ENCODE data around the gene LIN7C. TPM values are rescaled to one million over a fixed set of nuclear protein-coding genes. Genes with fewer than 3 reads are reported as not detected.

LIN7C gene, protein sequence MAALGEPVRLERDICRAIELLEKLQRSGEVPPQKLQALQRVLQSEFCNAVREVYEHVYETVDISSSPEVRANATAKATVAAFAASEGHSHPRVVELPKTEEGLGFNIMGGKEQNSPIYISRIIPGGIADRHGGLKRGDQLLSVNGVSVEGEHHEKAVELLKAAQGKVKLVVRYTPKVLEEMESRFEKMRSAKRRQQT
- 3.3 and 11.8 TPM in 2 replicates for total RNA-seq (2011; cell fraction: chromatin; rRNA removed; ENCODE audit: low replicate concordance)
- total RNA-seq (2011; cell fraction: nucleolus; rRNA removed), result 2.7 and 3.2 TPM in 2 replicates
- 9.5 and 22.1 TPM in 2 replicates for total RNA-seq (2011; cell fraction: nucleoplasm; rRNA removed)
- 21.5 and 23.5 TPM in 2 replicates for total RNA-seq (2014; rRNA removed)
- 52.7 and 55.9 TPM in 2 replicates for total RNA-seq (2014; rRNA removed; fragmentation: Illumina TruSeq; extraction: Trizol)
- total RNA-seq (2015; rRNA removed; fragmentation: Illumina TruSeq; extraction: Trizol), result 37.4 and 41.4 TPM in 2 replicates
- total RNA-seq (2021), result 32.7 and 34.1 TPM in 2 replicates
- polyA plus RNA-seq (2011; rRNA removed), result 15.7 and 21.5 TPM in 2 replicates
- polyA plus RNA-seq (2011; cell fraction: cytosol; rRNA removed), result 7.6 and 15.1 TPM in 2 replicates
- 4.2 and 4.3 TPM in 2 replicates for polyA plus RNA-seq (2011; cell fraction: nucleus; rRNA removed)
- 5.3 and 6.8 TPM in 2 replicates for polyA plus RNA-seq (2012)
- polyA plus RNA-seq (2014; fragmentation: Illumina TruSeq; extraction: Trizol), result 8.8 and 10.8 TPM in 2 replicates
- 10 to 100 TPM; 20.0 to 48.1 TPM for polyA plus RNA-seq (2014; fragmentation: Nextera tagmentation; extraction: Ambion mirVana)
- 19.2 and 22.6 TPM in 2 replicates for polyA plus RNA-seq (2014; rRNA removed)
- 29.7 and 31.2 TPM in 2 replicates for polyA minus RNA-seq (2011; rRNA and poly(A)+ RNA removed)
- polyA minus RNA-seq (2011; cell fraction: cytosol; rRNA and poly(A)+ RNA removed), result 11.4 and 18.3 TPM in 2 replicates
- 6.9 and 9.6 TPM in 2 replicates for polyA minus RNA-seq (2011; cell fraction: nucleus; rRNA and poly(A)+ RNA removed)
- Bru-seq, nascent RNA, result percentile 94 among the genes with signal in this experiment
- percentile 95 among the genes with signal in this experiment for BruChase-seq, experiment 1, labeled RNA remaining after a 2-hour chase
- BruChase-seq, experiment 2, labeled RNA remaining after a 6-hour chase, result percentile 97 among the genes with signal in this experiment
- long read RNA-seq, experiment 1, full-length matches to known transcripts, result 270 of 316 reads
- long read RNA-seq, experiment 1, partial matches to known transcripts, result 23 of 316 reads
- long read RNA-seq, experiment 1, other reads (novel, unspliced or antisense), result 23 of 316 reads
- long read RNA-seq, experiment 2, full-length matches to known transcripts, result 1 of 13 reads
- long read RNA-seq, experiment 2, partial matches to known transcripts, result 0 of 13 reads
- long read RNA-seq, experiment 2, other reads (novel, unspliced or antisense), result 12 of 13 reads
- long read RNA-seq, experiment 3, full-length matches to known transcripts, result 10 of 14 reads
- long read RNA-seq, experiment 3, partial matches to known transcripts, result 0 of 14 reads
- long read RNA-seq, experiment 3, other reads (novel, unspliced or antisense), result 4 of 14 reads

DNA sequence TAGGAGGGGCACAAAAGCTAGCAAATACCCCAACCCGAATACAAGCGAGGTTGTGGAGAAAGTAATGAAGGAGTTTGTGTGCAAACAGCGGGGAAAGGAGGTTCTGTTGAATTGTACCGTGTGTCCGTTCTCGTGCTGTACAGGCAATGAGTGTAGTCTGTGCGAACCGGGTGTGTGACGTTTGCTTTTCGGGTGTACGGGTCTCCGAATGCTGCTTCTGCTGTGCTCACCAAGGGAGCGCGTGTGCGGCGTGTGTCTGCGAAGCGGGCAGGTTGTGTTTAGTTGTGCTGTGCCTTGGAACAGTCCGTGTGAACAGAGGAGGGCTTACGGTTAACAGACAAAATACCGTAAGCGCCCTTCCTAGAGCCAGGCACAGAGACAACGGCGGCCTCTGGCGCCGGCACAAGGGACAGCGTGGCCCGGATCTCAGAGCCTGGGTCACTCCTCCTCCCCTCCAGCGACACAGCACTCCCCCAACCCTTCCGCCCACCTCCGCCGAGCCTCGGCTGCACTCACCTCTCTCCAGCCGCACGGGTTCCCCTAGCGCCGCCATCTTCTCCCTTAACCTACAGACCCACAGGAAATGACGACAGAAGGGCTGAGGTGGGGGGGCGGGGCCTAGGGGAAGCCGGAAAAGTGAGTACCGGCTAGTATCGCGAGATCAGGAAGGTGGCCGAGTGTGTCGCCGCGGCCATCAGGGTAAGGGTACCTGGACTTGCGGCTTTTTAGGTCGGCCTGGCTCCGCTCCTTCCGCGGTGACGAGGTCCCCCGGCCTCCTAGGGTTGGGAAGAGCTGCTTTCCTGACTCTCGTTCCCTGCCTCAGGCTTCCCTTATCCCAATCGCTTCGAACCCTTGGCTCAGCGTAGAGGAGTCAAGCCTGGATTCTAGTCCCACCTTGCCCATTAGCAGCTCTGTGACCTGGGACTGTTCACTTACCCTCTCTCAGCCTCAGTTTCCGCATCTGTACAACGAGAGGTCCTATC is at the start of gene LIN7C:
LIN7C (minus strand) TSS at position 570 of the 983 bp plus-strand sequence; CDS start at position 553, 17 bp downstream.
- POLR2A ChIA-PET, result interaction anchor here (0.6 to 1.3 kb wide), 3 partner anchors 12 to 122 kb away, joined by 3 read pairs; no protein-coding TSS in a partner anchor
- TF ChIP-seq, protein P1, sequence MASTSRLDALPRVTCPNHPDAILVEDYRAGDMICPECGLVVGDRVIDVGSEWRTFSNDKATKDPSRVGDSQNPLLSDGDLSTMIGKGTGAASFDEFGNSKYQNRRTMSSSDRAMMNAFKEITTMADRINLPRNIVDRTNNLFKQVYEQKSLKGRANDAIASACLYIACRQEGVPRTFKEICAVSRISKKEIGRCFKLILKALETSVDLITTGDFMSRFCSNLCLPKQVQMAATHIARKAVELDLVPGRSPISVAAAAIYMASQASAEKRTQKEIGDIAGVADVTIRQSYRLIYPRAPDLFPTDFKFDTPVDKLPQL (IDR thresholded peaks at IDR 0.05; ENCODE audit: extremely low read depth, insufficient read length), result no peak
- peak; percentile 81 for TF ChIP-seq ESRRA (IDR thresholded peaks at IDR 0.05; ENCODE audit: borderline replicate concordance, low read depth)
- TF ChIP-seq TBL1XR1 (IDR thresholded peaks at IDR 0.05; ENCODE audit: low read length in 2 of 2), result peak in 1 of 2 experiments; percentile 15; a peak in 1 of 4 replicates
- 0 out of 2 replicates have a peak, but pooled peaks have one; percentile 20 for TF ChIP-seq SMAD4 (CRISPR knock-in tag; conservative IDR thresholded peaks at IDR 0.05)
- TF ChIP-seq TAF7 (tag; IDR thresholded peaks at IDR 0.05), result peak; percentile 51
- TF ChIP-seq, protein P2, sequence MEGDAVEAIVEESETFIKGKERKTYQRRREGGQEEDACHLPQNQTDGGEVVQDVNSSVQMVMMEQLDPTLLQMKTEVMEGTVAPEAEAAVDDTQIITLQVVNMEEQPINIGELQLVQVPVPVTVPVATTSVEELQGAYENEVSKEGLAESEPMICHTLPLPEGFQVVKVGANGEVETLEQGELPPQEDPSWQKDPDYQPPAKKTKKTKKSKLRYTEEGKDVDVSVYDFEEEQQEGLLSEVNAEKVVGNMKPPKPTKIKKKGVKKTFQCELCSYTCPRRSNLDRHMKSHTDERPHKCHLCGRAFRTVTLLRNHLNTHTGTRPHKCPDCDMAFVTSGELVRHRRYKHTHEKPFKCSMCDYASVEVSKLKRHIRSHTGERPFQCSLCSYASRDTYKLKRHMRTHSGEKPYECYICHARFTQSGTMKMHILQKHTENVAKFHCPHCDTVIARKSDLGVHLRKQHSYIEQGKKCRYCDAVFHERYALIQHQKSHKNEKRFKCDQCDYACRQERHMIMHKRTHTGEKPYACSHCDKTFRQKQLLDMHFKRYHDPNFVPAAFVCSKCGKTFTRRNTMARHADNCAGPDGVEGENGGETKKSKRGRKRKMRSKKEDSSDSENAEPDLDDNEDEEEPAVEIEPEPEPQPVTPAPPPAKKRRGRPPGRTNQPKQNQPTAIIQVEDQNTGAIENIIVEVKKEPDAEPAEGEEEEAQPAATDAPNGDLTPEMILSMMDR (IDR thresholded peaks at IDR 0.05 in 2 of 3, conservative IDR thresholded peaks at IDR 0.05 in 1 of 3; ENCODE audit: insufficient read depth in 2 of 3, low read depth in 1 of 3, low read length in 3 of 3), result peak; percentile 5 to 27 (median 13); a peak in 1 of 6 replicates
- TF ChIP-seq NBN (IDR thresholded peaks at IDR 0.05; ENCODE audit: low read depth), result 0 out of 2 replicates have a peak, but pooled peaks have one; percentile 34
- no peak for TF ChIP-seq CCAR2 (IDR thresholded peaks at IDR 0.05; ENCODE audit: low read depth, low read length)
- peak; percentile 93 for TF ChIP-seq KDM5B (IDR thresholded peaks at IDR 0.05; ENCODE audit: insufficient replicate concordance, low read depth, low read length)
- peak; percentile 93 for TF ChIP-seq TBP (optimal IDR thresholded peaks at IDR 0.05; ENCODE audit: low read depth, low read length)
- peak; percentile 72 for TF ChIP-seq L3MBTL2 (IDR thresholded peaks at IDR 0.05)

More for the DNA sequence above, at the start of gene LIN7C:
- Histone ChIP-seq H3K9ac (ENCODE audit: insufficient read depth in 1 of 2, low read depth in 2 of 2, low read length in 2 of 2) (peak within 1 kb of the TSS; percentile 95 to 100), H3K4me3 (peak within 1 kb of the TSS; percentile 68), H3K27me3 (ENCODE audit: control insufficient read depth in 2 of 2, insufficient read depth in 2 of 2, low read length in 2 of 2) (no peaks in the 10 kb centered on the region), H3K4me1 (replicated peaks in 1 of 2; ENCODE audit: control insufficient read depth in 2 of 2, insufficient read depth in 2 of 2, low read length in 2 of 2) (peaks cover 7 to 9% of the 10 kb centered on the region in 2 experiments), H3K27ac (ENCODE audit: extremely low read depth, low read depth, low read length) (peak within 1 kb of the TSS; percentile 98), H2AFZ (ENCODE audit: low read depth, low read length) (peak within 1 kb of the TSS; percentile 100), H4K20me1 (replicated peaks; ENCODE audit: control insufficient read depth, insufficient read depth, low read length) (no peaks in the 10 kb centered on the region), H3K4me2 (ENCODE audit: insufficient read depth, low read length) (peak within 1 kb of the TSS; percentile 100), H3K79me2 (ENCODE audit: control insufficient read depth, insufficient read depth, low read length) (peaks cover 56% of the 10 kb centered on the region), H3K36me3 (ENCODE audit: control insufficient read depth, insufficient read depth, low read length) (peaks cover 24% of the 10 kb centered on the region), H3K9me1 (ENCODE audit: control insufficient read depth, insufficient read depth, low read length) (no peaks in the 10 kb centered on the region), H3K9me3 (replicated peaks; ENCODE audit: control insufficient read depth, insufficient read depth, low read depth, low read length) (no peaks in the 10 kb centered on the region)
- intact Hi-C loops (cut with micrococcal nuclease), result no loop called here
- under 1% methylated on average over 53 of the region's 60 CpGs for WGBS (ENCODE audit: insufficient coverage, low coverage, missing lambda C conversion rate)
- in situ Hi-C loops (cut with MboI), result no loop called here
- BruUV-seq (replicated peaks), result TSS peak; percentile 79
- CTCF ChIA-PET (ENCODE audit: low intra/inter-chr PET ratio), result interaction anchor here (0.6 kb wide), 1 partner anchor 111 kb away, joined by 7 read pairs; no protein-coding TSS in a partner anchor
- peak; percentile 88 for FAIRE-seq
- peak; percentile 93 for ATAC-seq
- DNase-seq (ENCODE audit: extremely low read depth in 1 of 4, low spot score in 3 of 4), result peak; percentile 95 to 99 (median 96)
